GM18909 (cell line): ENCODE results near the gene OR6V1.
"Not testable (repeated sequence)": the region's sequence is repeated elsewhere in the genome, so short reads cannot be mapped to it uniquely, and the experiment has no call there.

ENCODE experiments used
- ATAC-seq: cut with Tn5 transposase; IDR thresholded peaks from one replicate; pipeline ENCODE4 v1.9.1; 2021; ENCODE audit warnings: mild to moderate bottlenecking; ENCODE audit not compliant: unreplicated experiment, poor library complexity

The OR6V1 gene

DNA sequence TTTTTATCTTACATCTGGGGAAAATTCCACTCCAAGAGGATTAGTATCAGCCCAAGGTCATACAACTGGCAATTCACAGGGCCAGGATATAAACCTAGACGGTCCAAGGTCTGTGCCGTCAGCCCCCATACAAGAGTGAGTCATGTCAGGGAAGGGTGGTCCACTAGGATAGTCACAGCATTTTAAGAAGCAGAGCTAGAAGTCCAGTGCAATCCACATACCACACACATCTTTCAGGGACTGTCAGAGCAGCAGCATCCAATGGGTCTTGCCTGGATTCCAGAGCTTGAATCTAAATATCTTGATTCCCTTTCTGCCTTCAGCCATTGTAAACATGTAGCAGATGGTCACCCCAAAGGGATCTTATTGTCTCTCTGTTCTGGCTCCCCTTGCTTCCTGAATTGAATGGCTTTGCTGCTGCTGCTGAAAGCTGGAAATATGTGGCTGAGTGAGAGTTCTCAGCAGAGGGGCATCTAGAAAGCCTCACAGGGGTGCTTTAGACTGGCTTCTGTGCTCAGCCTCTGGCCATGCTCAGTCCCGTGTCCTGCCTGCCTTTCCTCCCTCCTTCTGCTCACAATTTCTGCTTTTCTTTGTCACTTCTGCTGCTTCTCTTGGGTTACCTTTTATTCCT is 9.9 kb upstream of the OR6V1 start:
- ATAC-seq, result no peak

DNA sequence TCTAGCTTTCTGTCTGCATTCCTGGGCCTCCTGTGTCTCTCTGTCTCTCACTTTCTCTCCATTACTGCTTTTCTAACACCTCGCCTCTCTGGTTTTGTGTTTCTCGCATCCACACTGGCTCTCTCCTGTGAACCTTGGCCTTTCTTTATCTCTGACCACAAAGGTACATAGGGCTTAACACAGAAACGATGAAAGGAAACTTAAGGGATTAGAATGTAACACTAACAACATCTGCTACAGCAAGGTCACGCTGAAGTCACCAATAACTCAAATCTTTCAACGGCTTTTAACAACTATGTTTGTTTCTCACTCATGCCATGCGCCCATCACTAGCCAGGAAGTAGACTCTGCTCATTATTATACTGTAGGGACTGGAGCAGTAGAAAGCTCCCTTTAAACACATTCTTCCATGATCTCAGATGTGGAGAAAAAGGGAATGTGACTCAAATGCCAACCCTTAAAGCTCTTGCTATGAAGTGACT is 9.3 kb upstream of the OR6V1 start:
- no peak for ATAC-seq

DNA sequence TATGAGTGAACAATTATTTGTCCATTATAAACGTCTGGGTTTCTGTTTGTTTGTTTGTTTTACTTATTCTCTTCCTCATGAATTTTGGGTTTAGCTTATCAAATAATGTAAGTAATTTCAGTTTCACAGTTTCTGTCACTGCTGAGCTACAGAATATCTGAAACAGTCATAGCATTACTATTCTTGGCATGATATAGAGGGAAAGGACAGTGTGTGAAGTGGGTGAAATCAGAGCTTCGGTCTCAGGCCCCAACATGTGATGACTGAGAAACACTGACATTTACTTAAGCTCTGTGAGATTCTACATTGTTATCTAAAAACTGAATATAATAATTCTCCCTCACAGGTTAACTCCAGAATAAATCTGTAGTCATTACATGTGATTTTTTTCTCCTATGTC is 8.8 kb upstream of the OR6V1 start:
- no peak for ATAC-seq

DNA sequence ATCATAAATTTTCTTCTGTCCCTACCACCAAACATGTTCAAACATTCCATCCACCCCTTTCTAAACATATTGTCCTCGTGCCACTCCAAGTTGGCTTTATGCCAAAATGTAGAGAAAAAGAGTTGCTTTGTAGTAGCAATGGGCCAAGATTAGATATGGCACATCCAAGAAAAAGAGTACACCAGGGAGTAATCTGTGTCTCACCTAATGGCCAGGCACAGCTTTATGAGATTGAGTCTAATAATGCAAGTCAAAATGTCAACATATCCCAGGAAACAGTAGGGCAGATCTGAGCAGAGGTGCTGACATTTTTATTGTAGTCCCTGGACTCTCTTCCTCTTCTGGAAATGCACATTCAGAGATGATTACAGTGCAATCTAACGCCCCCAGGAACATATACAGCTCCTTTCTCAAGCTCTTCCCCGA is 5.7 kb upstream of the OR6V1 start:
- no peak for ATAC-seq

DNA sequence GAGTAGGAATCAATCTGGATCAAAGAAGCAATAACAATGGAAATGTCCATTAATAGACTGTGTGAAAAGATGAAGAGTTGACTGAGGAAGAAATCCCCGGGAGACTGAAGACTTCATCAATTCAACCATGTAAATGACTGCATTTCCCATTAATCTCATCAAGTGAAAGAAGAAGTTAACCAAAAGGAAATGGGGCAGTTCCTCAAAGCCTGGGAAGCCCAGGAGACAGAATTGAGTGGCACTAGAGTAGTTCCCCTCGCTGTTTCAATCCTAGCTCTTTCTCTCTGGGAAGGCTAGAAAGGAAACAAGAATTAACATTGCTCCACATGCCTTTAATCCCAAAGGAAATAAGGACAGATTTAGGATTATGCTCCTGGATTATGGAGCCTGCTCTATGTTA is 4.8 kb upstream of the OR6V1 start:
- ATAC-seq, result no peak

DNA sequence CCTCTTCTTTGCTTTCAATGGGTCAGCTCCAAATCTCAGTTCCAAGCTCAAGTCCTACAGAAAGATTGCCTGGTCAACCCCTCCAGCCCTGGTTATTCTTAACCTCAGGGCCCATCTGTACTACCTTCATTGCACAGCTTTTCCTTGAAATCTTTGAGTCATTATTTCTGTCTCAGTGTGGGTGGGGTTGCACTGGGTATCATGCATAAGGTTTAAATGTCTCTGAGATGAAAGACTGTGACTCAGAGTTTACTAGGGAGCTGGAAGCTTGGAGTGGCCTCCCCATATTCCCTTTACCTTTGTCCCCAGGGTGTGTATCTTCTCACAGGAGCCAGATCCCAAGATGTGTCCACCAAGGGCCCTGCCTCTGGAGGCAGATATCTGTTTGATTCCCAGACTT is 3.3 kb upstream of the OR6V1 start:
- ATAC-seq, result no peak

DNA sequence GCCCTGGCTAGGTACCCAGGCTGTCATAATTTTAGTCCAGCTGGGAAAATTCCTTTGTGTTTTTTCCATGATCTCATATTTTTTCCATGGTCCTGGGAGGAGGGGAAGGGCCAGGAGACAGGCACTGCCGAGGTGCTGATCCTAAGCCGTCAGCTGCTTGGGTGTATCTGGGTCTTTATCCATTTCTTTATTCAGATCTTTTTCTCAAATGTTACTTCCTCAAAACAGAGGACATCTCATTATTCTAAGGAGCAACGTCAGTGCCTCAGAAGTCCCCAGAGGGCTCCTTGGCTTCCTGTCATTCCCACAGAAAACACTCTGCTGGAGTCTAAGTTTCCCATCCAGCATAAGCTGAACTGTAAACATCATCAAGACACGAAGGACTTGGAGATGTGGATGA is 2.8 kb upstream of the OR6V1 start:
- no peak for ATAC-seq

DNA sequence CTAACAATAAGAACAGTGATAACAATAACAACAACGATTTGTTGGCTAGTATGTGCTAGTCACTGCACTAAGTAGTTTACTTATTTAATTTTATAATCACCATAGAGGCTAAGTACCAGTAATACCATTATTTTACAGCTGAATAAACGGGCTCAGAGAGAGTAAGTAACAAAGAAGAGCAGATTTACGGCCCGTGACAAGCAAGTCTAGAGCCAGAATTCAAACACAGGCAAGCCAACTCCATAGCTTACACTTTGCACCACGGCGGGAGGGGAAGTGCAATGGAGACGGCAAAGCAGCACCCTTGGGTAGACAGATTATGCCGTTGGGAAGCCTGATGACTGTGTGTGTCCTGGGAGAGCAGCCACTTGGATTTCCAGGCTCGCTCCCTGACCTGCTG is 1.2 kb upstream of the OR6V1 start:
- no peak for ATAC-seq

DNA sequence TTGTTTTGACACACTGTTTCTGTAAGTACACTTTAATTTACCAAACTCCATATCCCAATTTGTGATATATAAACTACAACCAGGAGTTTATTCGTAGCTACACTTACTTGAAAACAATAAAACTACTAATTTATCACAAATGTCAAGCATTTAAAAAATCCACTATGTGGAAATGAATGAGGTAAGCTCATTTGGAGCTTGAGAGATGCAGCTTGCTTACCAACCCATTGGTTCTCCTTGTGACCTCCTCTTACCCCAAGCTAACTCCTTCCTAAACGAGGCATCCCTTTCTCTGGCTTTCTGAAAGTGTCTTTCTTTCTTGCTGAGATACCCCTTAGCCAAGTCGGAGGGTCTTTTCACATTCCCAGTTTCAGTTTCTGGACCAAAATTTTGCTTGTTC is 2.5 kb downstream of the OR6V1 start:
- ATAC-seq, result no peak

DNA sequence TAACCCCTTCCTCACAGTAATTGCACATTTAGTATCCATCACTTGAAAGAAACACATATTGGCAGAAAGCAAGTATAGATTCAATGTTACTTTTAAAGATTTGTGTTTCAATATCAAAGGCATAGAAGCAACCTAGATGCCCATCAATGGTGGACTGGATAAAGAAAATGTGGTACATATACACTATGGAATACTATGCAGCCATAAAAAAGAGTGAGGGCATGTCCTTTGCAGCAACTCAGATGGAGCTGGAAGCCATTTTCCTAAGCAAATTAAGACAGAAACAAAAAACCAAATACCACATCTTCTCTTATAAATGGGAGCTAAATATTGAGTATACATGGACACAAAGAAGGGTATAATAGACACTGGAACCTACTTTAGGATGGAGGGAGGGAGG is 3.6 kb downstream of the OR6V1 start:
- no peak for ATAC-seq

DNA sequence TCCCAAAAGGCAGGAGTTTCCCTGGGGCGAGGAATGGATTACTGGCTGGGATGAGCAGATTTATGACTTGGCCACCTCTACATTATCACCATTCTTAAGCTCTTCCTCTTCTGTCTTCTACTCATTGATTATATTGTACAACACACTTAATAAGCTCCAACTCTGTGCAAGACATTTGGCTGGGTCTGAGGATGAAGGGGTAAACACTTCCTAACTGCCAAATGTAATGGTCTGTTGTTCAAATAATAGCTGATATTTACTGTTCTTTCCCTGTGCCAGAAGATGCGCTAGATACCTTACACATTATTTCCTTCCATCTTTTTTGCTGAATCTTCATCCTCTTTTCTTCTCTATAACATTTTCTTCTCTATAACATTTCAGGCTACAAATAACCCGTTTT is 11.6 kb downstream of the OR6V1 start:
- no peak for ATAC-seq

DNA sequence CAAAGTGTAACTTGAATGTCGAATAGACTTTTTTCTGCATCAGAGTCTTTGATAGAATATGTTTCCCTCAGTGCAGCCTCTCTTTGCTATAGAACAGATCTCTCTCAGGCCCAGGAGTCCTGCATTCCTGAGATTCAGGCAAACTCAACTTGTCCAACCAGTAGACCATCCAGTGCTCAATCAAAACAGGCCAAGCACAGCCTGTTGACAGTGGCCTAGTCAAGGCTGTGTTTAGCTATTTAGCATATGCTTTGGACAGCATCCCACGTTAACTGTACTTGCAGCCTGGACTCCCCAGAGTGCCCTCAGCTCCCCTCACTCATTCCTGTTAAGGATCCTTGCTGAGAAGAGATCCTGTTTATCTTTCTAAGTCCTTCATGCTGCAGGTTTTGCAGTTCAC is 16.3 kb downstream of the OR6V1 start:
- no peak for ATAC-seq

DNA sequence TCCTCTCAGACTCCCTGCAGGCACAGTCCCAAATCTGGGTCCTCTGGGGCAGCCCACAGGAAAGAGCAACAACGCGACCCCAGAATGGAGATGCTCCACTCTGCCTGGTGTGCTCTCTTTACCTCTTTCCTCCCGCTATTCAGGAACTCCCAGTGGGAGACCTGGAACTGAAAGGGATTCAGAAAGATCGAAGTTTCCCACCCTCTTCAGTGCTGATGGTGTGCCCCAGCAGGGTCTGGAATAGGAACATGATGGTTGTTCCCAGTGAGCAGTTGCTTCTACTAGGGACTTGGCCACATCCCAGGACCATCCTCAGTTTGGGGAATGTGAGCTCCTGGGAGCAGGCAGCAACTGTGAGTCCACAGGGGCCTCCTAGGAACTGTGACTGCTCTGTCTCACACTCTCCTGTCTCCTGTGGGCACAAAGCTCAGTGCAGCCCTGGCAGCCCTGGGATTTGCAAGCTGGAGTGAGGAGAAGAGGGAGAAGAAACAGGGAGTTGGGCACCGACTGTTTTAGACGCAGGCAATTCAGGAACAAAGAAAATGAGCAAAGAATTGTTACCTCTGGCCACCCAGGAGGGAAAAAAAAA is 17.9 kb downstream of the OR6V1 start:
- no peak for ATAC-seq

DNA sequence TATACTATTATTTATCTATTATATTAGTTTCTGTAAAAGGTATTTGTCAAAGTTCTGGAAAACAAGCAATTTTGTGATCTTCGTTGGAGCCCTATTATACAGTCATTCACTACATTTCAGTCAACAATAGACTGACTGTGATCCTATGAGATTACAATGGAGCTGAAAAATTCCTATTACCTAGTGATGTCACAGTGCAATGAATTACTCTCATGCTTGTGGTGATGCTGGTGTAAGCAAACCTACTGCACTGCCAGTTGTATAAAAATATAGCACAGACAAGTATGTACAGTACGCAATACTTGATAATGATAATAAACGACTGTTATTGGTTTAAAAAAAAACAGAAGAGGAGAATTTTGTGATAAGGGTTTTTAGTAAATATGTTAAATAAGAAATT is 21.4 kb downstream of the OR6V1 start:
- no peak for ATAC-seq

DNA sequence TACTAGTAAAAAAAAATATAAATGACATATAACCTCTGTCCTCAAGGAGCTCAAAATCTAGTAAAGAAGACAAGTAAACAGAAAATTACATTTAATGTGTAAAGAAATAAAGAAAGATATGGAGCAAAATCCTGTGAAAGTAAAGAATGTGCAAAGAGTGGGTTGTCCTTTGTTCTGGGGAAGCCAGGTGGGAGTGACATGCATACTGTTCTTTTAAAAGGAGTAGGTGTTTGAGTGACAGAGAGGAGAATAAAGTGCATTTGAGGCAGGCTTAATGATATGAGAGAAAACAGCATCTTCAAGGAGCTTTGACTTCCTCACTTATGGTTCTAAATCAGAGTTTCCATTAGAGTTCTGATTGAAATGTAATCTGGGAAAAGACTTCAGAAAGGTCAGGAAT is 22.0 kb downstream of the OR6V1 start:
- ATAC-seq, result no peak

DNA sequence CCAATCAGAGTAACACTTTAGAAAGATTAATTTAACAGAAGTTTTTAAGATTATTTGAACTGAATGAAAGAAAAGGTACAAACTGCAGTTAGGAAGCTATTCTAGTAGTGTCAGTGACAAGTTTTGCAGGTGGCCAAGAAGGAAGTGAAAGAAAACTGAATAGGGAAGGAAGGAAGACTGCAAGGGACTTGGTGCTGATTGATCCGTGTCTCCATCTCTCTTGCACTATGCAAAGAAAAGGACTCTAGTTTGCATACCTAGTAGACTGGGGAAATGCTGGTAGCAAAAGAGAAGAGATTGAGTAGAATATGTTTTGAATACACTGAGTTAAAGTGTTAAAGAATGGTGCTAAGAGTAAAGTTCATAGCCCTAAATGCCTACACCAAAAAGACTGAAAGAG is 33.0 kb downstream of the OR6V1 start:
- ATAC-seq, result peak; percentile 84

DNA sequence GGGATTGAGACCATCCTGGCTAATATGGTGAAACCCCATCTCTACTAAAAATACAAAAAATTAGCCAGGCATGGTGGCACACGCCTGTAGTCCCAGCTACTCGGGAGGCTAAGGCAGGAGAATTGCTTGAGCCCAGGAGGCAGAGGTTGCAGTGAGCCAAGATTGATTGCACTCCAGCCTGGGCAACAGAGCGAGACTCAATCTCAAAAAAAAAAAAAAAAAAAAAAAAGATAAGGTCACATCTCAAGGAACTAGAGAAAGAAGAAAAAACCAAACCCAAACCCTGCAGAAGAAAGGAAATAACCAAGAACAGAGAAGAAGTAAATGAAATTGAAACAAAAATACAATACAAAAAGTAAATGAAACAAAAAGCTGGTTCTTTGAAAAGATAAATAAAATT is 33.5 kb downstream of the OR6V1 start:
- not testable (repeated sequence) for ATAC-seq

DNA sequence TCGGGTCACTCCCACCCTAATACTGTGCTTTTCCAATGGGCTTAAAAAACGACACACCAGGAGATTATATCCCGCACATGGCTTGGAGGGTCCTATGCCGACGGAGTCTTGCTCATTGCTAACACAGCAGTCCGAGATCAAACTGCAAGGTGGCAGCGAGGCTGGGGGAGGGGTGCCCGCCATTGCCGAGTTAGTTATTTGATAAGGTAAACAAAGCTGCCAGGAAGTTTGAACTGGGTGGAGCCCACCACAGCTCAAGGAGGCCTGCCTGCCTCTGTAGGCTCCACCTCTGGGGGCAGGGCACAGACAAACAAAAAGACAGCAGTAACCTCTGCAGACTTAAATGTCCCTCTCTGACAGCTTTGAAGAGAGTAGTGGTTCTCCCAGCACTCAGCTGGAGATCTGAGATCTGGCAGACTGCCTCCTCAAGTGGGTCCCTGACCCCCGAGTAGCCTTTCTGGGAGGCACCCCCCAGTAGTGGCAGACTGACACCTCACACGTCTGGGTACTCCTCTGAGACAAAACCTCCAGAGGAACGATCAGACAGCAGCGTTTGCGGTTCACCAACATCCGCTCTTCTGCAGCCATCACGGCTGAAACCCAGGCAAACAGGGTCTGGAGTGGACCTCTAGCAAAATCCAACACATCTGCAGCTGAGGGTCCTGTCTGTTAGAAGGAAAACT is 36.5 kb downstream of the OR6V1 start:
- not testable (repeated sequence) for ATAC-seq

DNA sequence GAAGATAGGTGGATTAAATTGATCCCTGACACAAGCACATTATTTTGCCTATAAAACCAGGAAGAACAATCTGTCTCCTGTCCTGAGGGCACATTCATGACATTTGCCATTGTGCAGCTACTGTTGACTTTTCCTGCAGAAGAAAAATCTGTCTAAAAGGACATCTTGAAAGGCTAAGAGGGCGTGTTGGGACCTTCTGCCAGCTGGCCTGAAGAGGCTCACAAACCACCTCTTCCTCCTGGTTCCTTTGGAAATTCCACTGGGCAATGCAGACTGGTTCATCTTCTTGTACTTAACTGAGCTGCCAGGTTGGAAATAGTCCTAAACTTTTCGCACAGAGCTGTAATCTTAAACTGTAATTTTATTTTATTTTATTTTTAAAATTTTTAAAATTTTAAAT is 44.0 kb downstream of the OR6V1 start:
- ATAC-seq, result no peak

DNA sequence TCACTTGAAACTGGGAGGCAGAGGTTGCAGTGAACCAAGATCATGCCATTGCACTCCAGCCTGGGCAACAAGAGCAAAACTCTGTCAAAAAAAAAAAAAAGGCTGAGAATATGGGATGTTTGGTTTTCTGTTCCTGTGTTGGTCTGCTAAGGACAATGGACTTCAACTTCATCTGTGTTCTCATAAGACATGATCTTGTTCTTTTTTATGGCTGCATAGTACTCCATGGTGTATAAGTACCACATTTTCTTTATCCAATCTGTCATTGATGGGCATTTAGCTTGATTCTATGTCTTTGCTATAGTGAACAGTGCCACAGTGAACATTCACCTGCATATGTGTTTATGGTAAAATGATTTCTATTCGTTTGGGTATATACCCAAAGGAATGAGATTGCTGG is 47.4 kb downstream of the OR6V1 start:
- ATAC-seq, result not testable (repeated sequence)
